Chondrocyte (in vitro differentiated cells): ENCODE measurements around the gene RAB37. TPM values are rescaled to one million over a fixed set of nuclear protein-coding genes. Genes with fewer than 3 reads are reported as not detected.

Experiments
- DNase-seq: peaks from one replicate; pipeline ENCODE4 v3.0.0; 2021; ENCODE audit warnings: mixed read lengths, low spot score
- H3K27ac Mint-ChIP-seq: one replicate; pipeline ENCODE4 v1.8.0; 2021; ENCODE audit warnings: mild to moderate bottlenecking, moderate library complexity, mixed read lengths; ENCODE audit not compliant: unreplicated experiment
- H3K27me3 Mint-ChIP-seq: 2 replicates; pipeline ENCODE4 v1.8.0; 2021; ENCODE audit warnings: low read depth, mixed read lengths
- H3K36me3 Mint-ChIP-seq: 2 replicates; pipeline ENCODE4 v1.8.0; 2021; ENCODE audit warnings: low read depth, mixed read lengths
- H3K4me1 Mint-ChIP-seq: 2 replicates; pipeline ENCODE4 v1.8.0; 2021; ENCODE audit warnings: low read depth, mild to moderate bottlenecking, mixed read lengths
- H3K4me3 Mint-ChIP-seq: one replicate; pipeline ENCODE4 v1.8.0; 2021; ENCODE audit warnings: mild to moderate bottlenecking, moderate library complexity, mixed read lengths; ENCODE audit not compliant: unreplicated experiment
- H3K9me3 Mint-ChIP-seq: 2 replicates; pipeline ENCODE4 v1.8.0; 2021; ENCODE audit warnings: low read depth, mixed read lengths
- total RNA-seq: library from RNA; stranded (reverse); gene quantifications from 3 replicates; pipeline ENCODE4 v1.2.1, GENCODE V29; 2021
- TF ChIP-seq, protein P1 (sequence below): fragments of 200-600 bp; sonication (generic); IDR thresholded peaks from 2 replicates; pipeline ENCODE4 v1.5.0; 2021; ENCODE audit warnings: antibody characterized with exemption, mild to moderate bottlenecking, moderate library complexity

Gene RAB37
- total RNA-seq, 1 donor from 2014 or later, result 0.15 TPM

DNA sequence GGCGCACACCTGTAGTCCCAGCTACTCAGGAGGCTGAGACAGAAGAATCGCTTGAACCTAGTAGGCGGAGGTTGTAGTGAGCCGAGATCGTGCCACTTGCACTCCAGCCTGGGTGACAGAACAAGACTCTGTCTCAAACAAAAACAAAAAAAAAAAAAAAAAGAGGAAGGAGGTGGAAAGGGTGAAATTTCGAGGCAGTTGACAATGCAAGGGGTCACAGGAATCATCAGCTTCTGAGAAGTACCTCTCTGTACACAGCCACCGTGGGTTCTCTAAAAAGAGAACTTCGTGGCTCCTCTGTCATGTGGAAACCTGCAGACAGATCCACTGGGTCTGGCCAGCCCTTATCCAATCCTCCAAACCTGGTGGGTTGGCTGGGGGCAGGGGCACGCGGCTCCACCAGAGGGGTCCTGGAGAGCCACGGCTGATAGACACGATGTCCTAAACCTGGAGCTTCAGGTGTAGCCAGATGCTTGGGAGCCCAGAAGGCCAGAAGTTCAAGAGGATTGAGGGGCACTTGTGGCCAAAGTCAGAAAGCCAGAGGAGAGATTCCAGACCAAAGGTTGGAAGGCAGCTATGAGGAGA is 23.8 kb upstream of the RAB37 start:
- Mint-ChIP-seq H3K27me3 (peaks cover 40% of the 10 kb centered on the region), H3K4me1 (no peaks in the 10 kb centered on the region), H3K4me3 (no peak overlapping the region), H3K36me3 (no peaks in the 10 kb centered on the region), H3K9me3 (no peaks in the 10 kb centered on the region), H3K27ac (no peak overlapping the region)
- TF ChIP-seq, protein P1, sequence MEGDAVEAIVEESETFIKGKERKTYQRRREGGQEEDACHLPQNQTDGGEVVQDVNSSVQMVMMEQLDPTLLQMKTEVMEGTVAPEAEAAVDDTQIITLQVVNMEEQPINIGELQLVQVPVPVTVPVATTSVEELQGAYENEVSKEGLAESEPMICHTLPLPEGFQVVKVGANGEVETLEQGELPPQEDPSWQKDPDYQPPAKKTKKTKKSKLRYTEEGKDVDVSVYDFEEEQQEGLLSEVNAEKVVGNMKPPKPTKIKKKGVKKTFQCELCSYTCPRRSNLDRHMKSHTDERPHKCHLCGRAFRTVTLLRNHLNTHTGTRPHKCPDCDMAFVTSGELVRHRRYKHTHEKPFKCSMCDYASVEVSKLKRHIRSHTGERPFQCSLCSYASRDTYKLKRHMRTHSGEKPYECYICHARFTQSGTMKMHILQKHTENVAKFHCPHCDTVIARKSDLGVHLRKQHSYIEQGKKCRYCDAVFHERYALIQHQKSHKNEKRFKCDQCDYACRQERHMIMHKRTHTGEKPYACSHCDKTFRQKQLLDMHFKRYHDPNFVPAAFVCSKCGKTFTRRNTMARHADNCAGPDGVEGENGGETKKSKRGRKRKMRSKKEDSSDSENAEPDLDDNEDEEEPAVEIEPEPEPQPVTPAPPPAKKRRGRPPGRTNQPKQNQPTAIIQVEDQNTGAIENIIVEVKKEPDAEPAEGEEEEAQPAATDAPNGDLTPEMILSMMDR, result no peak
- DNase-seq, result no peak

DNA sequence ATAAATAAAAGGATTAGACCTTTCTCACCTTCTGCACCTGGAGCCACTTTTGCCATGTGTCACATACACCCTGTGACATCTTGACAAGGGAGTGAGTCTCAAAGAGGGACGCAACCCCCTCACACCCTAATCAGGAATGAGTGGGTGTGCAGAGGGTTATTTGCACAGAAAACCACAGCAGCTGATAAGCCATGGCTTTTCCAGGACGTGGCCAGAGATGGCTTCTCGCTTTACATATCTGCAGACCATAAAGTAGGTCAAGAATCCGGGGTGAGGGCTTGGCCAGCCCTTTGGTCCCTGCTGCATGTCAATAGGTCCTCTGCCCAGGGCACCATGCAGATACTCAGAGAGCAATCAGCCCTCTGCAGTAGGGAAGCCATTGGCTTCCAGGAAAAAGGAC is 21.9 kb upstream of the RAB37 start:
- Mint-ChIP-seq H3K9me3 (no peaks in the 10 kb centered on the region), H3K27ac (no peak overlapping the region), H3K4me1 (no peaks in the 10 kb centered on the region)

DNA sequence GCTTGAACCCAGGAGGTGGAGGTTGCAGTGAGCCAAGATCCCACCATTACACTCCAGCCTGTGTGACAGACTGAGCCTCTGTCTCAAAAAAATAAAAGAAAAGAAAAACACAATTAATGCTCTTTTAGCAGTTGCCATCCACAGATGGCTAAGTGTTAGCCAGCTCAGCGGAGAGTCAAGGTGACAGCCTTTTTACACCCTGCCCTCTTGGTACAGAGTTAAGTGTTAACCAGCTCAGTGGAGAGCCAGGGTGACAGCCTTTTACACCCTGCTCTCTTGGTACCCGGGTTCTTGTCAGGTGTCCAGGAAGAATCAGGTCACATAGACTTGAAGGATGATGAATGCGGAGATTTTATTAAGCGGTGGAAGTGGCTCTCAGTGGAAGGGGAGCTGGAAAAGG is 16.6 kb upstream of the RAB37 start:
- Mint-ChIP-seq H3K27ac (no peak overlapping the region), H3K36me3 (no peaks in the 10 kb centered on the region), H3K4me1 (no peaks in the 10 kb centered on the region), H3K4me3 (no peak overlapping the region), H3K9me3 (peaks cover 6% of the 10 kb centered on the region), H3K27me3 (peaks cover 50% of the 10 kb centered on the region)
- no peak for DNase-seq
- TF ChIP-seq, protein P1, result no peak

More for the DNA sequence above, 21.9 kb upstream of the RAB37 start:
- peaks cover 46% of the 10 kb centered on the region for H3K27me3 Mint-ChIP-seq
- TF ChIP-seq, protein P1, result no peak
- no peaks in the 10 kb centered on the region for H3K36me3 Mint-ChIP-seq
- no peak overlapping the region for H3K4me3 Mint-ChIP-seq
- DNase-seq, result no peak

DNA sequence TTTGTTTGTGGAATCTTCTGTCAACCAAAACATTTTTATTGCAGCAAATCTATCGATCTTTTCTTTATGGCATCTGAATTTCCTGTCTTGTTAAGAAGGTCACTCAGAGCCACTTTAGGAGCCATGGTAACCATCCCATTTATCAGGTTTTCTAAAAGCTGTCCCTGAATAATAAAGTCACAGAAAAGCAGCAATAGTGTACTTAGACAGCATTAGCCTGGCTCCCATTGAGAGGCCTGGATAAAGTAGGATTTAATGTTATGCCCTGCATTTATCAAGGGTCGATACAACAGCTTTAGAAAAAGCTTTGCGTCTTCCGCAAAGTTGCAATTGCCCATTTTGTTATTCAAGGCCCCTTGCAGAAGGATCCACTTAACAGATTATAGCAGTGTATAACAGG is 14.3 kb upstream of the RAB37 start:
- H3K36me3 Mint-ChIP-seq, result no peaks in the 10 kb centered on the region
- DNase-seq, result no peak
- H3K9me3 Mint-ChIP-seq, result peaks cover 6% of the 10 kb centered on the region
- no peaks in the 10 kb centered on the region for H3K4me1 Mint-ChIP-seq
- no peak overlapping the region for H3K4me3 Mint-ChIP-seq
- peaks cover 39% of the 10 kb centered on the region for H3K27me3 Mint-ChIP-seq
- TF ChIP-seq, protein P1, result no peak
- H3K27ac Mint-ChIP-seq, result no peak overlapping the region

DNA sequence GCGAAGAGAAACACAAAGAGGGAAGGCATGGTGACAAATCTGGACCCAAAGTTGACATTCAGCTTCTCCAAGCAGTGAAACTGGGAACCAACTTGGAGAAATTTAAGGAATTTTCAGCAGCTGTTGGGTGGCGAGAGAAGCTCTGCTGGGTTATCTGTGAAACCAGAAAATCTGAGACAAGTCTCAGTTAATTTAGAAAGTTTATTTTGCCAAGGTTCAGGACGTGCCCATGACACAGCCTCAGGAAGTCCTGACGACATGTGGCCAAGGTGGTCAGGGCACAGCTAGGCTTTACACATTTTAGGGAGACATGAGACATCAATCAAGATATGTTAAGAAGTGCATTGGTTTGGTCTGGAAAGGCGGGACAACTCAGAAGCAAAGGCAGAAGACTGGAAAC is 13.2 kb upstream of the RAB37 start:
- Mint-ChIP-seq H3K27ac (no peak overlapping the region), H3K27me3 (peaks cover 36% of the 10 kb centered on the region), H3K4me1 (no peaks in the 10 kb centered on the region), H3K9me3 (peaks cover 6% of the 10 kb centered on the region), H3K4me3 (no peak overlapping the region), H3K36me3 (no peaks in the 10 kb centered on the region)
- DNase-seq, result no peak
- TF ChIP-seq, protein P1, result no peak
